Activated naive CD8-positive, alpha-beta T cell treated with anti-CD3 and anti-CD28 coated beads, Interleukin-2, amount 50 U/mL, for 24 hours (primary cell): ENCODE measurements around the gene LAG3.
"Not testable (repeated sequence)": the region's sequence is repeated elsewhere in the genome, so short reads cannot be mapped to it uniquely, and the experiment has no call there.

Source experiments
- ATAC-seq: fragments of 150-1000 bp; cut with Tn5 transposase; one replicate; pipeline ENCODE4 v1.10.0; 2021
- DNase-seq: peaks from one replicate; pipeline ENCODE4 v3.0.0; 2021
- H3K27ac Mint-ChIP-seq: one replicate; pipeline ENCODE4 v1.8.0; 2021; ENCODE audit warnings: mild to moderate bottlenecking, mixed read lengths
- H3K27me3 Mint-ChIP-seq: one replicate; pipeline ENCODE4 v1.8.0; 2021; ENCODE audit warnings: mixed read lengths
- H3K36me3 Mint-ChIP-seq: one replicate; pipeline ENCODE4 v1.8.0; 2021; ENCODE audit warnings: low read depth, mixed read lengths
- H3K4me1 Mint-ChIP-seq: one replicate; pipeline ENCODE4 v1.8.0; 2021; ENCODE audit warnings: mixed read lengths
- H3K4me3 Mint-ChIP-seq: one replicate; pipeline ENCODE4 v1.8.0; 2021; ENCODE audit warnings: mild to moderate bottlenecking, moderate library complexity, mixed read lengths
- H3K9me3 Mint-ChIP-seq: one replicate; pipeline ENCODE4 v1.8.0; 2021; ENCODE audit warnings: mixed read lengths

The LAG3 gene

GRCh38 chr12:6772331-6772695 is at the start of gene LAG3:
TSS of gene LAG3 (plus strand) at chr12:6772520. CDS start at chr12:6772853, 333 bp downstream.
- Mint-ChIP-seq H3K9me3 (no peaks in the 10 kb centered on the region), H3K4me1 (peaks cover 76% of the 10 kb centered on the region), H3K27ac (peak within 1 kb of the TSS; percentile 86), H3K27me3 (peaks cover 28% of the 10 kb centered on the region), H3K36me3 (peaks cover 43% of the 10 kb centered on the region), H3K4me3 (peak within 1 kb of the TSS; percentile 98)
- ATAC-seq (peak; percentile 57), DNase-seq (peak; percentile 84)

- Mint-ChIP-seq H3K27ac (no peak overlapping the region), H3K4me3 (peak overlapping the region; percentile 89), H3K9me3 (no peaks in the 10 kb centered on the region), H3K36me3 (peaks cover 13% of the 10 kb centered on the region), H3K27me3 (no peaks in the 10 kb centered on the region), H3K4me1 (peaks cover 30% of the 10 kb centered on the region)
- ATAC-seq = no peak
- DNase-seq = no peak
Observed at GRCh38 chr12:6722863-6723262, 49.5 kb upstream of the LAG3 start.

GRCh38 chr12:6723607-6724408 is 48.5 kb upstream of the LAG3 start, which contains the start of gene COPS7A:
TSS of gene COPS7A (plus strand) at chr12:6724046. CDS start at chr12:6724657, 611 bp downstream.
- Mint-ChIP-seq H3K4me3 (peak within 1 kb of the TSS; percentile 89), H3K4me1 (peaks cover 30% of the 10 kb centered on the region), H3K9me3 (no peaks in the 10 kb centered on the region), H3K36me3 (peaks cover 13% of the 10 kb centered on the region), H3K27me3 (no peaks in the 10 kb centered on the region), H3K27ac (peak within 1 kb of the TSS; percentile 92)
- peak; percentile 98 for DNase-seq
- ATAC-seq = peak; percentile 99

GRCh38 chr12:6724409-6724797 is 47.9 kb upstream of the LAG3 start:
- ATAC-seq (peak; percentile 12), DNase-seq (peak; percentile 37)
- H3K9me3 Mint-ChIP-seq = no peaks in the 10 kb centered on the region
- peaks cover 14% of the 10 kb centered on the region for H3K36me3 Mint-ChIP-seq
- H3K27ac Mint-ChIP-seq = peak overlapping the region; percentile 92
- peaks cover 30% of the 10 kb centered on the region for H3K4me1 Mint-ChIP-seq
- peak overlapping the region; percentile 89 for H3K4me3 Mint-ChIP-seq
- H3K27me3 Mint-ChIP-seq = no peaks in the 10 kb centered on the region

GRCh38 chr12:6725350-6725749 is 47.0 kb upstream of the LAG3 start:
- Mint-ChIP-seq H3K27me3 (no peaks in the 10 kb centered on the region), H3K27ac (peak overlapping the region; percentile 61), H3K36me3 (peaks cover 23% of the 10 kb centered on the region), H3K4me3 (peak overlapping the region; percentile 89), H3K4me1 (peaks cover 30% of the 10 kb centered on the region), H3K9me3 (no peaks in the 10 kb centered on the region)
- DNase-seq (no peak), ATAC-seq (no peak)

- H3K9me3 Mint-ChIP-seq = no peaks in the 10 kb centered on the region
- DNase-seq (no peak), ATAC-seq (no peak)
- peaks cover 17% of the 10 kb centered on the region for H3K4me1 Mint-ChIP-seq
- H3K4me3 Mint-ChIP-seq = no peak overlapping the region
- peaks cover 32% of the 10 kb centered on the region for H3K36me3 Mint-ChIP-seq
- no peak overlapping the region for H3K27ac Mint-ChIP-seq
- H3K27me3 Mint-ChIP-seq = no peaks in the 10 kb centered on the region
Observed at GRCh38 chr12:6729186-6729585, 43.1 kb upstream of the LAG3 start.

GRCh38 chr12:6730169-6730568 is 42.2 kb upstream of the LAG3 start:
- no peaks in the 10 kb centered on the region for H3K9me3 Mint-ChIP-seq
- H3K4me1 Mint-ChIP-seq = peaks cover 10% of the 10 kb centered on the region
- no peak overlapping the region for H3K4me3 Mint-ChIP-seq
- H3K27me3 Mint-ChIP-seq = no peaks in the 10 kb centered on the region
- peaks cover 32% of the 10 kb centered on the region for H3K36me3 Mint-ChIP-seq
- DNase-seq (no peak), ATAC-seq (no peak)
- no peak overlapping the region for H3K27ac Mint-ChIP-seq

- no peak for DNase-seq
- Mint-ChIP-seq H3K4me1 (peaks cover 4% of the 10 kb centered on the region), H3K27me3 (no peaks in the 10 kb centered on the region), H3K36me3 (peaks cover 15% of the 10 kb centered on the region), H3K4me3 (no peak overlapping the region), H3K27ac (no peak overlapping the region), H3K9me3 (no peaks in the 10 kb centered on the region)
- ATAC-seq = no peak
Observed at GRCh38 chr12:6734506-6735387, 37.6 kb upstream of the LAG3 start.

GRCh38 chr12:6735448-6736191 is 36.7 kb upstream of the LAG3 start:
- Mint-ChIP-seq H3K27ac (no peak overlapping the region), H3K4me1 (peaks cover 4% of the 10 kb centered on the region), H3K4me3 (no peak overlapping the region), H3K27me3 (no peaks in the 10 kb centered on the region), H3K36me3 (peaks cover 9% of the 10 kb centered on the region), H3K9me3 (no peaks in the 10 kb centered on the region)
- ATAC-seq (peak; percentile 76), DNase-seq (peak; percentile 36)

- no peak for ATAC-seq
- Mint-ChIP-seq H3K9me3 (no peaks in the 10 kb centered on the region), H3K27ac (no peak overlapping the region), H3K4me1 (peaks cover 4% of the 10 kb centered on the region), H3K27me3 (no peaks in the 10 kb centered on the region), H3K36me3 (peaks cover 3% of the 10 kb centered on the region), H3K4me3 (no peak overlapping the region)
- no peak for DNase-seq
Observed at GRCh38 chr12:6736754-6737153, 35.6 kb upstream of the LAG3 start.

GRCh38 chr12:6742080-6742479 is 30.2 kb upstream of the LAG3 start:
- not testable (repeated sequence) for ATAC-seq, H3K9me3 Mint-ChIP-seq, H3K27ac Mint-ChIP-seq, H3K4me3 Mint-ChIP-seq, DNase-seq, H3K27me3 Mint-ChIP-seq
- Mint-ChIP-seq H3K36me3 (peaks cover 28% of the 10 kb centered on the region), H3K4me1 (peaks cover 41% of the 10 kb centered on the region)

GRCh38 chr12:6742834-6743233 is 29.5 kb upstream of the LAG3 start:
- Mint-ChIP-seq H3K4me3 (peak overlapping the region; percentile 28), H3K4me1 (peaks cover 41% of the 10 kb centered on the region), H3K9me3 (peaks cover 10% of the 10 kb centered on the region), H3K27me3 (no peaks in the 10 kb centered on the region), H3K36me3 (peaks cover 35% of the 10 kb centered on the region), H3K27ac (peak overlapping the region; percentile 85)
- peak; percentile 79 for ATAC-seq
- DNase-seq = no peak

- Mint-ChIP-seq H3K4me3 (peak overlapping the region; percentile 28), H3K27ac (peak overlapping the region; percentile 85), H3K4me1 (peaks cover 41% of the 10 kb centered on the region), H3K36me3 (peaks cover 40% of the 10 kb centered on the region)
- ATAC-seq = peak; percentile 41
- not testable (repeated sequence) for DNase-seq, H3K27me3 Mint-ChIP-seq, H3K9me3 Mint-ChIP-seq
Observed at GRCh38 chr12:6743300-6743699, 29.0 kb upstream of the LAG3 start.
